ENCODE data around the gene PNLIPRP2. TPM values are rescaled to one million over a fixed set of nuclear protein-coding genes. Genes with fewer than 3 reads are reported as not detected.

Gene PNLIPRP2
- total RNA-seq, 1 donor from 2014 or later = 1.6 TPM

- Histone ChIP-seq H3K4me1 (no peaks in the 10 kb centered on the region), H3K27me3 (no peaks in the 10 kb centered on the region), H3K9ac (no peak overlapping the region), H3K4me2 (no peak overlapping the region), H3K4me3 (no peak overlapping the region), H3K9me3 (ENCODE audit: low read depth) (no peaks in the 10 kb centered on the region), H2AFZ (replicated peaks) (no peak overlapping the region), H3F3A (ENCODE audit: low read depth) (no peaks in the 10 kb centered on the region), H3K79me2 (ENCODE audit: low read depth) (no peaks in the 10 kb centered on the region), H3K27ac (no peak overlapping the region), H3K36me3 (no peaks in the 10 kb centered on the region), H4K20me1 (ENCODE audit: low read depth) (no peaks in the 10 kb centered on the region)
- no peak for TF ChIP-seq EZH2 (IDR thresholded peaks at IDR 0.05)
- no peak for TF ChIP-seq CTCF (IDR thresholded peaks at IDR 0.05)
- no peak for TF ChIP-seq EZH2phosphoT487 (IDR thresholded peaks at IDR 0.05)
- H3K9me3 Mint-ChIP-seq = peaks cover 4% of the 10 kb centered on the region
- H3K36me3 Mint-ChIP-seq = no peaks in the 10 kb centered on the region
- H3K27me3 Mint-ChIP-seq (ENCODE audit: insufficient read depth, low read depth) = peaks cover 5% of the 10 kb centered on the region
- DNase-seq (ENCODE audit: low spot score) = no peak
- no peak overlapping the region for H3K27ac Mint-ChIP-seq
- H3K4me3 Mint-ChIP-seq = no peak overlapping the region
- peaks cover 8% of the 10 kb centered on the region for H3K4me1 Mint-ChIP-seq
These were observed 42.6 kb downstream of the PNLIPRP2 start for GRCh38 chr10:116663342-116663741.

GRCh38 chr10:116664631-116665030 is 43.9 kb downstream of the PNLIPRP2 start:
- Histone ChIP-seq H3K4me3 (no peak overlapping the region), H3K9me3 (ENCODE audit: low read depth) (no peaks in the 10 kb centered on the region), H3K79me2 (ENCODE audit: low read depth) (no peaks in the 10 kb centered on the region), H3K9ac (no peak overlapping the region), H3K36me3 (no peaks in the 10 kb centered on the region), H4K20me1 (ENCODE audit: low read depth) (no peaks in the 10 kb centered on the region), H3K27ac (no peak overlapping the region), H3K4me2 (no peak overlapping the region), H3K4me1 (peaks cover 7% of the 10 kb centered on the region), H3F3A (ENCODE audit: low read depth) (no peaks in the 10 kb centered on the region), H3K27me3 (no peaks in the 10 kb centered on the region), H2AFZ (replicated peaks) (no peak overlapping the region)
- no peak for DNase-seq (ENCODE audit: low spot score)
- Mint-ChIP-seq H3K4me3 (no peak overlapping the region), H3K9me3 (peaks cover 4% of the 10 kb centered on the region), H3K27ac (no peak overlapping the region), H3K4me1 (peaks cover 12% of the 10 kb centered on the region), H3K36me3 (no peaks in the 10 kb centered on the region), H3K27me3 (ENCODE audit: insufficient read depth, low read depth) (peaks cover 7% of the 10 kb centered on the region)
- no peak for TF ChIP-seq EZH2phosphoT487 (IDR thresholded peaks at IDR 0.05)
- TF ChIP-seq EZH2 (IDR thresholded peaks at IDR 0.05) = no peak
- TF ChIP-seq CTCF (IDR thresholded peaks at IDR 0.05) = no peak

- H3K9me3 ChIP-seq (ENCODE audit: low read depth) = no peaks in the 10 kb centered on the region
- no peaks in the 10 kb centered on the region for H4K20me1 ChIP-seq (ENCODE audit: low read depth)
- H3K27ac ChIP-seq = no peak overlapping the region
- H3K27ac Mint-ChIP-seq = no peak overlapping the region
- no peak overlapping the region for H3K4me3 Mint-ChIP-seq
- H3K27me3 Mint-ChIP-seq (ENCODE audit: insufficient read depth, low read depth) = peaks cover 9% of the 10 kb centered on the region
- no peak overlapping the region for H3K4me3 ChIP-seq
- no peak for TF ChIP-seq EZH2phosphoT487 (IDR thresholded peaks at IDR 0.05)
- TF ChIP-seq EZH2 (IDR thresholded peaks at IDR 0.05) = no peak
- TF ChIP-seq CTCF (IDR thresholded peaks at IDR 0.05) = no peak
- no peak overlapping the region for H3K9ac ChIP-seq
- no peak overlapping the region for H3K4me2 ChIP-seq
- H3K4me1 ChIP-seq = peaks cover 10% of the 10 kb centered on the region
- H3F3A ChIP-seq (ENCODE audit: low read depth) = no peaks in the 10 kb centered on the region
- H3K79me2 ChIP-seq (ENCODE audit: low read depth) = no peaks in the 10 kb centered on the region
- no peaks in the 10 kb centered on the region for H3K36me3 Mint-ChIP-seq
- peaks cover 14% of the 10 kb centered on the region for H3K4me1 Mint-ChIP-seq
- no peaks in the 10 kb centered on the region for H3K27me3 ChIP-seq
- no peak for DNase-seq (ENCODE audit: low spot score)
- H3K9me3 Mint-ChIP-seq = peaks cover 4% of the 10 kb centered on the region
- no peak overlapping the region for H2AFZ ChIP-seq (replicated peaks)
- H3K36me3 ChIP-seq = no peaks in the 10 kb centered on the region
These were observed 44.9 kb downstream of the PNLIPRP2 start for GRCh38 chr10:116665541-116666125.
